Vagina (tissue), 2 donors: ENCODE results near the gene SZT2. TPM values are rescaled to one million over a fixed set of nuclear protein-coding genes. Genes with fewer than 3 reads are reported as not detected.

Source experiments
- DNase-seq, 2 donors: peaks; one replicate each; pipeline ENCODE4 v3.0.0-alpha.2; 2017; ENCODE audit errors: extremely low spot score in 2 of 2
- H3K27ac ChIP-seq: fragments of 200-600 bp; sonication (generic); one replicate; pipeline ENCODE4 v1.5.1; 2019
- H3K27me3 ChIP-seq: fragments of 200-600 bp; sonication (generic); one replicate; pipeline ENCODE4 v1.5.1; 2019
- H3K36me3 ChIP-seq, 2 donors: fragments of 200-600 bp; sonication (generic); one replicate each; pipeline ENCODE4 v1.5.1; 2017 to 2019
- H3K4me1 ChIP-seq: fragments of 200-600 bp; sonication (generic); one replicate; pipeline ENCODE4 v1.5.1; 2019
- H3K4me3 ChIP-seq, 2 donors: fragments of 200-600 bp; sonication (generic); 1 replicate in 1 of 2; 2 replicates in 1 of 2; pipeline ENCODE4 v1.5.1; 2016 to 2019
- H3K9me3 ChIP-seq: fragments of 200-600 bp; sonication (generic); one replicate; pipeline ENCODE4 v1.5.1; 2019
- CTCF ChIP-seq, 3 experiments: fragments of 450-650 bp in 2 of 3; fragments of 200-600 bp in 1 of 3; sonication (generic) in 1 of 3; IDR thresholded peaks; one replicate each; pipeline ENCODE4 v1.5.1; 2017 to 2019; ENCODE audit warnings: antibody characterized with exemption in 3 of 3, mild to moderate bottlenecking in 2 of 3, moderate library complexity in 2 of 3
- POLR2A ChIP-seq, 2 donors: fragments of 450-650 bp; IDR thresholded peaks; one replicate each; pipeline ENCODE4 v1.6.1; 2017; ENCODE audit warnings: antibody characterized with exemption in 2 of 2, mild to moderate bottlenecking in 2 of 2, moderate library complexity in 2 of 2
- POLR2AphosphoS5 ChIP-seq, 2 donors: sonication (generic); formaldehyde crosslinking; IDR thresholded peaks; one replicate each; pipeline ENCODE4 v1.9.0; 2017; ENCODE audit warnings: antibody characterized with exemption in 2 of 2, mild to moderate bottlenecking in 2 of 2, low read depth in 1 of 2; ENCODE audit not compliant: insufficient read depth in 1 of 2
- intact Hi-C: fragments of 100-400 bp; cut with DNase I; formaldehyde crosslinking; loops from one replicate; pipeline ENCODE4 v1.15.1; 2023
- total RNA-seq: library from RNA; depleted of rRNA; stranded (reverse); fragments of >200 nt; gene quantifications from one replicate; pipeline ENCODE4 v1.2.3, GENCODE V29; 2016

The SZT2 gene
- total RNA-seq, 1 donor from 2014 or later: 42.5 TPM

GRCh38 chr1:43445606-43446387 lies 56.1 kb downstream of the SZT2 start:
- DNase-seq: no peak
- Histone ChIP-seq H3K9me3 (no peaks in the 10 kb centered on the region), H3K36me3 (peaks cover 4 to 79% of the 10 kb centered on the region in 2 donors), H3K27me3 (no peaks in the 10 kb centered on the region), H3K4me1 (no peaks in the 10 kb centered on the region), H3K4me3 (no peak overlapping the region), H3K27ac (no peak overlapping the region)
- intact Hi-C loops: no loop called here
- TF ChIP-seq CTCF (IDR thresholded peaks at IDR 0.05) (no peak), POLR2AphosphoS5 (IDR thresholded peaks at IDR 0.05; ENCODE audit: insufficient read depth in 1 of 2, low read depth in 1 of 2) (no peak), POLR2A (IDR thresholded peaks at IDR 0.05) (no peak)

DNA sequence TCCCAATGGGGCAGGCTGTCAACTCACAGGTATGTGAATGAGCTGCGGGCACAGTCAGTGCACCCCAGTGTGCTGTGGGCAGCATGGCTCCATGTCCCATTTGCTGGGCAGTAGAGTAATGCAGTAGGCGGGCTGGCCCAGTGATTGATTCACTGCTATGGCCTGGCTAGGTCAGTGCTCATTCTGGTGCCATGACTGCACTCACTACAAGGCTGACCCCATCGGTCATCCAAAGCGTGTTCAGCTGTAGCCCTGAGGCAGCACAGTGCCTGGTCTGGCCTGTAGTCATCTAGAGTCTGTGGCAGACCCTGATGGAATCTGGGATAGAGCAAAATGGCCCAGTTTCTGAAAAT lies 56.7 kb downstream of the SZT2 start:
- H3K36me3 ChIP-seq: peaks cover 4 to 79% of the 10 kb centered on the region in 2 donors
- DNase-seq: no peak
- H3K27ac ChIP-seq: no peak overlapping the region
- H3K9me3 ChIP-seq: no peaks in the 10 kb centered on the region
- H3K27me3 ChIP-seq: no peaks in the 10 kb centered on the region
- intact Hi-C loops: no loop called here
- H3K4me1 ChIP-seq: no peaks in the 10 kb centered on the region
- H3K4me3 ChIP-seq: no peak overlapping the region
- TF ChIP-seq POLR2A (IDR thresholded peaks at IDR 0.05) (no peak), POLR2AphosphoS5 (IDR thresholded peaks at IDR 0.05; ENCODE audit: insufficient read depth in 1 of 2, low read depth in 1 of 2) (no peak), CTCF (IDR thresholded peaks at IDR 0.05) (no peak)

GRCh38 chr1:43446881-43447835 lies 57.5 kb downstream of the SZT2 start:
- H3K27me3 ChIP-seq: no peaks in the 10 kb centered on the region
- no peak overlapping the region for H3K4me3 ChIP-seq
- no peaks in the 10 kb centered on the region for H3K9me3 ChIP-seq
- intact Hi-C loops: no loop called here
- TF ChIP-seq POLR2A (IDR thresholded peaks at IDR 0.05): no peak
- TF ChIP-seq CTCF (IDR thresholded peaks at IDR 0.05): no peak
- TF ChIP-seq POLR2AphosphoS5 (IDR thresholded peaks at IDR 0.05; ENCODE audit: insufficient read depth in 1 of 2, low read depth in 1 of 2): no peak
- peak in 1 of 2 donors; percentile 75 for DNase-seq
- peaks cover 4 to 81% of the 10 kb centered on the region in 2 donors for H3K36me3 ChIP-seq
- peaks cover 2% of the 10 kb centered on the region for H3K4me1 ChIP-seq
- no peak overlapping the region for H3K27ac ChIP-seq

GRCh38 chr1:43447891-43448708 lies 58.4 kb downstream of the SZT2 start:
- peak in 1 of 2 donors; percentile 78 for DNase-seq
- H3K4me3 ChIP-seq: no peak overlapping the region
- H3K9me3 ChIP-seq: no peaks in the 10 kb centered on the region
- intact Hi-C loops: no loop called here
- no peak overlapping the region for H3K27ac ChIP-seq
- no peaks in the 10 kb centered on the region for H3K27me3 ChIP-seq
- H3K36me3 ChIP-seq: peaks cover 4 to 74% of the 10 kb centered on the region in 2 donors
- peaks cover 11% of the 10 kb centered on the region for H3K4me1 ChIP-seq
- TF ChIP-seq POLR2AphosphoS5 (IDR thresholded peaks at IDR 0.05; ENCODE audit: insufficient read depth in 1 of 2, low read depth in 1 of 2): no peak
- no peak for TF ChIP-seq POLR2A (IDR thresholded peaks at IDR 0.05)
- TF ChIP-seq CTCF (IDR thresholded peaks at IDR 0.05): no peak
